Left lung (tissue), 10 donors: ENCODE measurements around the gene INPP5A. TPM values are rescaled to one million over a fixed set of nuclear protein-coding genes. Genes with fewer than 3 reads are reported as not detected.

Experiments
- ATAC-seq: fragments of 200-7000 bp; cut with Tn5 transposase; one replicate; pipeline ENCODE4 v1.9.1; 2020; ENCODE audit warnings: moderate library complexity
- DNase-seq, 4 donors: peaks; one replicate each; pipeline ENCODE4 v3.0.0-alpha.2; 2013 to 2020
- H3K27ac ChIP-seq, 2 donors: fragments of 200-600 bp; sonication (generic) in 1 of 2; one replicate each; pipeline versions ENCODE4 v1.5.0 to v1.8.0; 2020 to 2021
- H3K27me3 ChIP-seq, 2 donors: fragments of 200-600 bp; sonication (generic) in 1 of 2; one replicate each; pipeline versions ENCODE4 v1.5.0 to v1.8.0; 2020 to 2021
- H3K36me3 ChIP-seq, 2 donors: fragments of 200-600 bp; sonication (generic) in 1 of 2; one replicate each; pipeline versions ENCODE4 v1.5.0 to v1.8.0; 2020 to 2021
- H3K4me1 ChIP-seq, 2 donors: fragments of 200-600 bp; one replicate each; pipeline ENCODE4 v1.8.0; 2021
- H3K4me3 ChIP-seq, 2 donors: fragments of 200-600 bp; sonication (generic) in 1 of 2; one replicate each; pipeline versions ENCODE4 v1.5.0 to v1.8.0; 2020 to 2021; ENCODE audit warnings: mild to moderate bottlenecking in 1 of 2
- H3K9me3 ChIP-seq, 2 donors: fragments of 200-600 bp; sonication (generic) in 1 of 2; one replicate each; pipeline versions ENCODE4 v1.5.0 to v1.8.0; 2020 to 2021
- CTCF ChIP-seq, 2 donors: fragments of 200-600 bp; sonication (generic) in 1 of 2; IDR thresholded peaks; one replicate each; pipeline versions ENCODE4 v1.5.0 to v1.8.0; 2021; ENCODE audit warnings: antibody characterized with exemption in 2 of 2
- intact Hi-C, 2 donors: fragments of 100-400 bp; cut with DNase I; formaldehyde crosslinking; loops; one replicate each; pipeline versions ENCODE4 v1.11.2 to v1.14.2; 2022
- polyA plus RNA-seq, 6 donors: library from polyadenylated mRNA; unstranded; fragments of 120-200 nt; gene quantifications; one replicate each; pipeline ENCODE4 v1.2.1, GENCODE V29; 2013; ENCODE audit not compliant: insufficient read length in 6 of 6
- total RNA-seq, 2 donors: library from RNA; stranded (reverse); fragmentation: NEBNext Ultra II Directional; extraction: Animal tissue kit (Norgen Biotek cat#: 25700); gene quantifications; one replicate each; pipeline ENCODE4 v1.2.1, GENCODE V29; 2021
- donor health status: DM: no; HTN: yes; CAD: no.
- donor health status: DM: no; HTN: no; CAD: no.

INPP5A gene
- total and polyA plus RNA-seq, 8 donors: 32.0 to 44.0 (median 36.8) TPM

GRCh38 chr10:132494866-132495630, 42.5 kb upstream of the INPP5A start:
- DNase-seq (peak in 1 of 4 donors; percentile 21), ATAC-seq (no peak)
- Histone ChIP-seq H3K27me3 (no peaks in the 10 kb centered on the region), H3K4me1 (peaks cover 0 to 17% of the 10 kb centered on the region in 2 donors), H3K9me3 (no peaks in the 10 kb centered on the region), H3K36me3 (no peaks in the 10 kb centered on the region), H3K4me3 (no peak overlapping the region), H3K27ac (peak overlapping the region in 1 of 2 donors; percentile 24)
- no peak for TF ChIP-seq CTCF (IDR thresholded peaks at IDR 0.05)
- intact Hi-C loops: no loop called here

- Histone ChIP-seq H3K4me3 (no peak overlapping the region), H3K4me1 (peaks cover 0 to 17% of the 10 kb centered on the region in 2 donors), H3K27ac (no peak overlapping the region), H3K27me3 (no peaks in the 10 kb centered on the region), H3K9me3 (no peaks in the 10 kb centered on the region), H3K36me3 (no peaks in the 10 kb centered on the region)
- DNase-seq (peak in 1 of 4 donors; percentile 43), ATAC-seq (no peak)
- intact Hi-C loops: no loop called here
- no peak for TF ChIP-seq CTCF (IDR thresholded peaks at IDR 0.05)
These were observed 41.1 kb upstream of the INPP5A start for GRCh38 chr10:132496360-132497062.

- no peak overlapping the region for H3K4me3 ChIP-seq
- intact Hi-C loops: no loop called here
- peaks cover 0 to 17% of the 10 kb centered on the region in 2 donors for H3K4me1 ChIP-seq
- no peak for TF ChIP-seq CTCF (IDR thresholded peaks at IDR 0.05)
- H3K27ac ChIP-seq: no peak overlapping the region
- no peak for ATAC-seq
- H3K36me3 ChIP-seq: no peaks in the 10 kb centered on the region
- DNase-seq: peak in 2 of 4 donors; percentile 23 to 52
- H3K27me3 ChIP-seq: no peaks in the 10 kb centered on the region
- no peaks in the 10 kb centered on the region for H3K9me3 ChIP-seq
These were observed 40.4 kb upstream of the INPP5A start for GRCh38 chr10:132497063-132497680.

GRCh38 chr10:132497861-132498561, 39.6 kb upstream of the INPP5A start:
- Histone ChIP-seq H3K4me1 (peaks cover 0 to 17% of the 10 kb centered on the region in 2 donors), H3K36me3 (no peaks in the 10 kb centered on the region), H3K4me3 (no peak overlapping the region), H3K9me3 (no peaks in the 10 kb centered on the region), H3K27me3 (no peaks in the 10 kb centered on the region), H3K27ac (no peak overlapping the region)
- TF ChIP-seq CTCF (IDR thresholded peaks at IDR 0.05): no peak
- intact Hi-C loops: no loop called here
- DNase-seq: peak in 2 of 4 donors; percentile 14 to 51
- ATAC-seq: no peak
